ENCODE measurements around the gene AGXT2. TPM values are rescaled to one million over a fixed set of nuclear protein-coding genes. Genes with fewer than 3 reads are reported as not detected.
"Not testable (repeated sequence)": the region's sequence is repeated elsewhere in the genome, so short reads cannot be mapped to it uniquely, and the experiment has no call there.

Gene AGXT2
- total and polyA plus RNA-seq, 5 experiments from 2014 or later, result not detected

DNA sequence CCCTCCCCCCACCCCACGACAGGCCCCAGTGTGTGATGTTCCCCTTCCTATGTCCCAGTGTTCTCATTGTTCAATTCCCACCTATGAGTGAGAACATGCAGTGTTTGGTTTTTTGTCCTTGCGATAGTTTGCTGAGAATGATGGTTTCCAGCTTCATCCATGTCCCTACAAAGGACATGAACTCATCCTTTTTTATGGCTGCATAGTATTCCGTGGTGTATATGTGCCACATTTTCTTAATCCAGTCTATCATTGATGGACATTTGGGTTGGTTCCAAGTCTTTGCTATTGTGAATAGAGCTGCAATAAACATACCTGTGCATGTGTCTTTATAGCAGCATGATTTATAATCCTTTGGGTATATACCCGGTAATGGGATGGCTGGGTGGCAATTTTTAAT, 76.1 kb downstream of the AGXT2 start:
- DNase-seq, H3K27ac Mint-ChIP-seq, H3K36me3 Mint-ChIP-seq, H3K4me3 Mint-ChIP-seq, ATAC-seq, H3K9me3 Mint-ChIP-seq, H3K4me1 Mint-ChIP-seq, POLR2A ChIA-PET, H3K27me3 Mint-ChIP-seq: not testable (repeated sequence)

DNA sequence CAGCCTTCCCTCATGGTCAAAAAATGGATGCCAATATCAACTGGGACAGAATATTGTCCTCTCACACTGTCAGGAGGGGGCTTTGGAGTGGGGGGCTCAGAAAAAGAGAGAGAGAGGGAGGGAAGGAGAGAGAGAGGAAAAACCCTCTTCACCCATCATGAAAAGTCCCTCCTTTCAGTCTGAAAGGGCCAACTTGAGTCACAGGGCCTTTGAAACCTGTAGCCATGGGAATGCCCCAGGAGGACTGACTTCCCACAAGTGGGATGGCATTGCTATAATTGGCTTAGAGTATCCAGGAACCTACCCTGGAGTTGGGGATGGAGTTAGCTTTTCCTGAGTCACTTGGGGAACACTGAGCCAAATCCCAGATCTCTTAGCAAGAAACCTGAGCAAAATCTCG, 77.2 kb downstream of the AGXT2 start:
- POLR2A ChIA-PET, result no interaction called here
- peaks cover 4 to 13% (median 10%) of the 10 kb centered on the region in 9 donors for H3K9me3 Mint-ChIP-seq
- peaks cover 3 to 15% (median 11%) of the 10 kb centered on the region in 3 donors for H3K36me3 Mint-ChIP-seq
- no peaks in the 10 kb centered on the region for H3K4me1 Mint-ChIP-seq
- H3K27ac Mint-ChIP-seq, result no peak overlapping the region
- DNase-seq (no peak), ATAC-seq (no peak)
- H3K27me3 Mint-ChIP-seq, result peaks cover 0 to 2% (median 0%) of the 10 kb centered on the region in 5 donors
- no peak overlapping the region for H3K4me3 Mint-ChIP-seq

DNA sequence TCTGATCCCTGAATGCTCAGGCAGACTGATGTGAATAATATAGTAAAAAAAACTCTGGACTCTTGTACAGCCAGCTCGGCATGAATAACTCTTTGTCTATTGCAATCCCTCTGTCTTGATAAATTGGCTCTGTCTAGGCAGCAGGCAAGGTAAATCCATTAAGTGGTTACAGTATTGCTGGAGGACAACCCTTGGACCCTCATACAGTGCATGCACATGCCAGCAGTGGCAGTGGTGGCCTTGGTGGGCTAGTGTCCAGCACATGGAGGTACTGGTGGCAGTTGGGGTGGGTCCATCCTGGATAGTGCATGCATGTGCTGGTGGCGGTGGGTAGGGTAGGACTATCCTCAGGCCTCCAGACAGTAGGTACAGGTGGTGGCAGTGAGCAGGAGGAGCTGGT, 79.5 kb downstream of the AGXT2 start:
- Mint-ChIP-seq H3K36me3 (peaks cover 3 to 15% (median 11%) of the 10 kb centered on the region in 3 donors), H3K4me1 (peaks cover 0 to 1% (median 0%) of the 10 kb centered on the region in 4 donors), H3K9me3 (peaks cover 4 to 15% (median 11%) of the 10 kb centered on the region in 9 donors)

DNA sequence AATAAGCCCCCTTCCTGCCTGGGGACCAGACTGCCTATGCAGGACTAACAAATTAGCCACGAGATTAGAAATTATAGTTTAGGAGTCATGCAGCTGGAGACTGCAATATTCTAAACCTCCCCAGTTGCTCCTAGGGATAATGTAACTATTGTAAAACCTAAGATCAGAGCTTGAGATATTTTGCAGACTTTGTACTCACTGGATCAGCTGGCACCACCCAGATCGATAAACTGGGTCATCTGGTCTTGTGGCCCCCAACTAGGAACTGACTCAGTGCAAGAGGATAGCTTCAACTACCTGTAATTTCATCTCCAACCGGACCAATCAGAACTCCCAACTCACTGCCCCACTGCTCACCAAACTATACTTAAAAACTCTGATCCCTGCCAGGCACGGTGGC, 80.2 kb downstream of the AGXT2 start:
- POLR2A ChIA-PET, result no interaction called here
- H3K27me3 Mint-ChIP-seq, result no peaks in the 10 kb centered on the region
- peaks cover 3 to 15% (median 11%) of the 10 kb centered on the region in 3 donors for H3K36me3 Mint-ChIP-seq
- H3K9me3 Mint-ChIP-seq, result peaks cover 4 to 15% (median 11%) of the 10 kb centered on the region in 9 donors
- no peak overlapping the region for H3K4me3 Mint-ChIP-seq
- H3K27ac Mint-ChIP-seq, result no peak overlapping the region
- DNase-seq, result no peak
- ATAC-seq, result no peak
- H3K4me1 Mint-ChIP-seq, result peaks cover 0 to 1% (median 0%) of the 10 kb centered on the region in 4 donors

More for the DNA sequence above, 79.5 kb downstream of the AGXT2 start:
- H3K4me3 Mint-ChIP-seq, result no peak overlapping the region
- DNase-seq (no peak), ATAC-seq (no peak)
- POLR2A ChIA-PET, result no interaction called here
- no peak overlapping the region for H3K27ac Mint-ChIP-seq
- no peaks in the 10 kb centered on the region for H3K27me3 Mint-ChIP-seq

DNA sequence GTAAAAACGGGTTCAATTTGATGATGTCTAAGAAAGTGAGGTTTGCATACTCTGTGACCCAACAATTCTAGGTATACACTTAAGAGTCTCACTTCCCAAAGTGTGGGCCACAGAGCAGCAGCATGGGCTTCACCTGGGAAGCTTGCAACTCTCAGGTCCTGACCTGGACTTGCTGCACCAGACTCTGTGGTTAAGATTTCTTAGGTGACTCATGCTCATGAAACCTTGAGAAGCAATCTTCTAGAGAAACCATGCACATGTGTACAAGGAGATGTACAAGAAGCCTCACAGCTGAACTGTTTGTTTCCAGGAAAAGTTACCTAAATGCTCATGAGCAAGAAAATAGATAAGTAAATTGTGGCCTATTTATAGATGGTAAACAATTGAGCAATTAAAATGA, 88.4 kb downstream of the AGXT2 start:
- POLR2A ChIA-PET, result no interaction called here

DNA sequence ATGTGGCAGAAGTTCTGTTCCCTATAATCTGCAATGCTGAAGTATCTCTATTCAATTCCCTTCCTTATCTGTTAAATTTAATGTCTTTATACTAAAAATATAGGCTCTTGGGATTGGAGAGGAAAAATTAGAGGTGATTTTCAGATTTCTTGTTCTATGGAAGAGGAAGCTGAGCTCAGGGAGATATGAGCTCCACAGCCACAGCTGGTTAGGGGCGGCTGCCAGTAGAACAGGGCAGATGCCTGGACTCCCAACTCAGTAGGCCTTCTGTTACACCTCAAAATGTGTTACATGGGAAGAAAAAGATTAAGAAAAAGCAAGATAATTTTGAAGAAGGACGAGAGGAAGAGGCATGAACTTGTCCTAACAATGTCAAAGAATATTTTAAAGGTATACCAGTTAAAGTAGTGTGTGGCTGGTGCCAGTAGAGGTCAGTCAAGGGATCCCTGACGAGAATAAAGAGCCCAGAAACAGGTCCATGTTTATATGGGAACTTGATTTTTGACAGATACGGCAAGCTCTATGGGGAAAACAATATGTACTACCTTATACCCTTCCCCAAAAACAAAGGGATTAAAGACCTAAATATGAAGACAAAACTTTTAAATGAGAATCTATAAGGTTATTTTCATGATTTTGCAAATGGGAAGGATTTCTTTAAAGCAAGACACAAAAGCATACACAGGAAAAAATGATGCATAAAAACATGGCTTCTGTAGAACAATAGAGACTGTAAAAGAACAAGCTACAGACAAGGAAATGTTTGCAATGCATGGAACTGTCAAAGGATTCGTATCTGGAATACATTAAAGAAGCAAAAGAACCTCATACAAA, 89.7 kb downstream of the AGXT2 start:
- peaks cover 0 to 8% (median 0%) of the 10 kb centered on the region in 4 donors for H3K4me1 Mint-ChIP-seq
- H3K4me3 Mint-ChIP-seq, result no peak overlapping the region
- no peaks in the 10 kb centered on the region for H3K9me3 Mint-ChIP-seq
- POLR2A ChIA-PET, result no interaction called here
- ATAC-seq (peak; percentile 52 to 53), DNase-seq (peak in 1 of 10 donors; percentile 7)
- peaks cover 0 to 36% (median 15%) of the 10 kb centered on the region in 3 donors for H3K36me3 Mint-ChIP-seq
- H3K27ac Mint-ChIP-seq, result peak overlapping the region in 6 of 10 donors; percentile 27 to 69 (median 36)
- no peaks in the 10 kb centered on the region for H3K27me3 Mint-ChIP-seq

More for the DNA sequence above, 88.4 kb downstream of the AGXT2 start:
- no peak for DNase-seq
- no peaks in the 10 kb centered on the region for H3K27me3 Mint-ChIP-seq
- H3K4me3 Mint-ChIP-seq, result no peak overlapping the region
- H3K4me1 Mint-ChIP-seq, result peaks cover 0 to 8% (median 0%) of the 10 kb centered on the region in 4 donors
- peak overlapping the region in 6 of 10 donors; percentile 7 to 46 (median 26) for H3K27ac Mint-ChIP-seq
- no peaks in the 10 kb centered on the region for H3K9me3 Mint-ChIP-seq
- no peak for ATAC-seq
- H3K36me3 Mint-ChIP-seq, result peaks cover 0 to 24% (median 12%) of the 10 kb centered on the region in 3 donors

DNA sequence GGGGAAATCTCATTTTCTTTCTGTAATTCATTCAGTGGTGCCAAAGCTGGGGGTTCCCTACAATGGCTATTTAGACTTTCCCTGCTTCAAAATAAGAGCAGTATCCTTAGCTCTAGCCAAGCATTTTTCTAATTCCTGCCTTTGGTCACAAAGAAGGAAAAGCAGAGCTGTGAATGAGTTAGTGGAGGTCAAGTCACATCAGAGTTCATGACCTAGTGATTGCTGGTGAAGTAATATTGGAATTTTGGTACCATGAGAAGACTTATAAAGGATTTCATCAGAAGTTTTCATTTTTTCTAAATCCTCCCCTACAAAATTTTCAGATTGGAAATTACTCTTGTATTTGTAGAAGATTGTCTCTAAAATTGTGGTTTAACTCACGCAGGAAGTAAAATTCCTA, 90.4 kb downstream of the AGXT2 start:
- ATAC-seq (no peak), DNase-seq (no peak)
- Mint-ChIP-seq H3K27me3 (no peaks in the 10 kb centered on the region), H3K4me1 (peaks cover 0 to 8% (median 0%) of the 10 kb centered on the region in 4 donors), H3K4me3 (no peak overlapping the region), H3K27ac (peak overlapping the region in 1 of 10 donors; percentile 23), H3K9me3 (no peaks in the 10 kb centered on the region), H3K36me3 (peaks cover 0 to 42% (median 15%) of the 10 kb centered on the region in 3 donors)
- POLR2A ChIA-PET, result no interaction called here

Other genes starting within 250 kb of the AGXT2 start
- gene TTC23L, start 208.8 kb downstream of the AGXT2 start, total RNA-seq, result under 1 TPM; 0.69 to 0.94 TPM
- gene TTC23L, start 208.8 kb downstream of the AGXT2 start, polyA plus RNA-seq, result not detected
- 10 to 100 TPM; 29.5 to 33.9 TPM for gene RAD1, start 132.4 kb downstream of the AGXT2 start, total RNA-seq
- 10 to 100 TPM; 18.8 to 19.9 (median 19.4) TPM for gene RAD1, start 132.4 kb downstream of the AGXT2 start, polyA plus RNA-seq
- gene BRIX1, start 132.2 kb downstream of the AGXT2 start, total RNA-seq, result 10 to 100 TPM; 36.8 to 41.1 TPM
- gene BRIX1, start 132.2 kb downstream of the AGXT2 start, polyA plus RNA-seq, result 10 to 100 TPM; 43.4 to 49.9 (median 45.5) TPM
- gene DNAJC21, start 118.4 kb downstream of the AGXT2 start, total RNA-seq, result 10 to 100 TPM; 57.9 to 62.6 TPM
- 10 to 100 TPM; 14.6 to 27.6 (median 21.8) TPM for gene DNAJC21, start 118.4 kb downstream of the AGXT2 start, polyA plus RNA-seq
- gene PRLR, start 182.5 kb upstream of the AGXT2 start, total RNA-seq, result not detected
- gene PRLR, start 182.5 kb upstream of the AGXT2 start, polyA plus RNA-seq, result not detected

All from naive thymus-derived CD8-positive, alpha-beta T cell (primary cell).